ENCODE measurements around the gene HHEX.

Gene HHEX

DNA sequence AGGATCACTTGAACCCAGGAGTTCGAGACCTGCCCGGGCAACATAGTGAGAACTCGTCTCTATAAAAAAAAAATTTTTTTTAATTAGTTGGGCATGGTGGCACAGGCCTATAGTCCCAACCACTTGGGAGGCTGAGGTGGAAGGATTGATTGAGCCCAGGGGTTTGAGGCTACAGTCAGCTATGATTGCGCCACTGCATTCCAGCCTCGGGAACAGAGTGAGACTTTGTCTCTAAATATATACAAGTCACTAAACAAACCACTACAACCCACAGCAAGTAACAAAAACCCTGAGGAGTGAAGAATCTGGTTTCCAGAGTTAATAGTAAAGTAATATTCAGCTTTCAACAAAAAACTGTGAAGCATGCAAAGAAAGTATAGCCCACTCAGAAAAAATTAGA lies 32.7 kb upstream of the HHEX start:
- H3K4me3 ChIP-seq (replicated peaks in 1 of 2; ENCODE audit: low read depth in 2 of 2, low read length in 2 of 2): no peak overlapping the region
- peak in 1 of 2 donors; percentile 40 for DNase-seq (ENCODE audit: low read depth in 2 of 2)
- TF ChIP-seq, protein P1, sequence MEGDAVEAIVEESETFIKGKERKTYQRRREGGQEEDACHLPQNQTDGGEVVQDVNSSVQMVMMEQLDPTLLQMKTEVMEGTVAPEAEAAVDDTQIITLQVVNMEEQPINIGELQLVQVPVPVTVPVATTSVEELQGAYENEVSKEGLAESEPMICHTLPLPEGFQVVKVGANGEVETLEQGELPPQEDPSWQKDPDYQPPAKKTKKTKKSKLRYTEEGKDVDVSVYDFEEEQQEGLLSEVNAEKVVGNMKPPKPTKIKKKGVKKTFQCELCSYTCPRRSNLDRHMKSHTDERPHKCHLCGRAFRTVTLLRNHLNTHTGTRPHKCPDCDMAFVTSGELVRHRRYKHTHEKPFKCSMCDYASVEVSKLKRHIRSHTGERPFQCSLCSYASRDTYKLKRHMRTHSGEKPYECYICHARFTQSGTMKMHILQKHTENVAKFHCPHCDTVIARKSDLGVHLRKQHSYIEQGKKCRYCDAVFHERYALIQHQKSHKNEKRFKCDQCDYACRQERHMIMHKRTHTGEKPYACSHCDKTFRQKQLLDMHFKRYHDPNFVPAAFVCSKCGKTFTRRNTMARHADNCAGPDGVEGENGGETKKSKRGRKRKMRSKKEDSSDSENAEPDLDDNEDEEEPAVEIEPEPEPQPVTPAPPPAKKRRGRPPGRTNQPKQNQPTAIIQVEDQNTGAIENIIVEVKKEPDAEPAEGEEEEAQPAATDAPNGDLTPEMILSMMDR (IDR thresholded peaks at IDR 0.05; ENCODE audit: low read depth, low read length): no peak

DNA sequence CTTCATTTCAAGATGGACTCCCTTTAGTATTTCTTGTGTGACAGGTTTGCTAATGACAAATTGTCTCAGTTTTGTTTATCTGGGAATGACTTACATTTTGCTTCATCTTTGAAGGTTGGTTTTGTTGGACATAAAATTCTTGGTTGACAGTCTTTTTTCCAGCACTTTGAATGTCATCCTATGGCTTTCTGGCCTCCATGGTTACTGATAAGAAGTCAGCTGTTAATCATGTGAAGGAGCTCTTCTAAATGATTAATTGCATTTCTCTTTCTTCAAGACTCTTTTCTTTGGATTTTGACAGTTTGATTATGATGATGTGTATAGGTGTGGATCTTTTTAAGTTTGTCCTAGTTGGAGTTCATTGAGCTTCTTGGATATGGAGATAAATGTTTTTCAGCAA lies 26.9 kb upstream of the HHEX start:
- DNase-seq (ENCODE audit: low read depth in 2 of 2): no peak
- TF ChIP-seq, protein P1 (IDR thresholded peaks at IDR 0.05; ENCODE audit: low read depth, low read length): no peak
- no peak overlapping the region for H3K4me3 ChIP-seq (replicated peaks in 1 of 2; ENCODE audit: low read depth in 2 of 2, low read length in 2 of 2)

DNA sequence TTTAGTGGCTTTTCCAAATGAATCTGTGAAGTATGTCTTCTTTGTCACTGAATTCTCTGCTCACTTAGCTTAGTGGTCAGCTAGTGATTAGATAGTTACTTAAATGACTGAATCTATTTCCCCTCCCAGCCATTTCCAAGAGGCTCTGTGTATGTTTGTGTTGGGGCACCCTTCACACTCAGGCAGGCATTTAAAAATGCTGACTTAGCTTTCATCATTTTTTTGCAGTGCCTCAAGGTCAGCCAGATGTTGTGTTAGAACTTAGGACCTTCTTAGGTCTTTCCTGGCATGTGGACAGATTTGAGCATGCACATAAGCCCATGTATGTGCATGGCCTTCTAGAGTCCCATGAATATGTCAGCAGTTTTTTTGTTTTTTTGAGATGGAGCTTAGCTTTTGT lies 25.4 kb upstream of the HHEX start:
- H3K4me3 ChIP-seq (replicated peaks in 1 of 2; ENCODE audit: low read depth in 2 of 2, low read length in 2 of 2): no peak overlapping the region
- TF ChIP-seq, protein P1 (IDR thresholded peaks at IDR 0.05; ENCODE audit: low read depth, low read length): no peak
- no peak for DNase-seq (ENCODE audit: low read depth in 2 of 2)

DNA sequence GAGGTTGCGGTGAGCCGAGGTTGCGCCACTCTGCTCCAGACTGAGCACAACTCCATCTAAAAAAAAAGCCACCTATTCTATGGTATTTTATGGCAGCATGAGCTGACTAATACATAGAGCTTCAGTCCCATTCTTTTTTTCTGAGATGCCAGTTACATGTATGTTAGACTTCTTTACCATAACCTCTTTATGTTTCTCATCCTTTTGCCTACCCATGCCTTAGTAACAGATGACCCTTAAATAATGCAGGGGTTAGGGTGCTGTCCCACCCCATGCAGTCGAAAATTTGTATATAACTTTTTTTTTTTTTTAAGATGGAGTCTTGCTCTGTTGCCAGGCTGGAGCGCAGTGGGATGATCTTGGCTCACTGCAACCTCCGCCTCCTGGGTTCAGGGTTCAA lies 22.7 kb upstream of the HHEX start:
- TF ChIP-seq, protein P1 (IDR thresholded peaks at IDR 0.05; ENCODE audit: low read depth, low read length): no peak
- H3K4me3 ChIP-seq (replicated peaks in 1 of 2; ENCODE audit: low read depth in 2 of 2, low read length in 2 of 2): no peak overlapping the region
- DNase-seq (ENCODE audit: low read depth in 2 of 2): no peak

DNA sequence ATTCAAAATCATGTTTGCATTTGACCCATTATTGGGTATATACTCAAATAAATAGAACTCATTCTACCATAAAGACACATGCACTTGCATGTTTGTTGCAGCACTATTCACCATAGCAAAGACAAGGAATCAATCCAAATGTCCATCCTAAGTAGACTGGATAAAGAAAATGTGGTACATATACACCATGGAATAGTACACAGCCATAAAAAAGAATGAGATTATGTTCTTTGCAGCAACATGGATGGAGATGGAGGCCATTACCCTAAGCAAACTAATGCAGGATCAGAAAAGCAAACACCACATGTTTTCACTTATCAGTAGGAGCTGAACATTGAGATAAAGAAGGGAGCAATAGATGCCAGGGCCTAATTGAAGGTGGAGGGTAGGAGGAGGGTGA lies 12.0 kb upstream of the HHEX start:
- DNase-seq (ENCODE audit: low read depth in 2 of 2): no peak
- H3K4me3 ChIP-seq (replicated peaks in 1 of 2; ENCODE audit: low read depth in 2 of 2, low read length in 2 of 2): no peak overlapping the region
- TF ChIP-seq, protein P1 (IDR thresholded peaks at IDR 0.05; ENCODE audit: low read depth, low read length): no peak

DNA sequence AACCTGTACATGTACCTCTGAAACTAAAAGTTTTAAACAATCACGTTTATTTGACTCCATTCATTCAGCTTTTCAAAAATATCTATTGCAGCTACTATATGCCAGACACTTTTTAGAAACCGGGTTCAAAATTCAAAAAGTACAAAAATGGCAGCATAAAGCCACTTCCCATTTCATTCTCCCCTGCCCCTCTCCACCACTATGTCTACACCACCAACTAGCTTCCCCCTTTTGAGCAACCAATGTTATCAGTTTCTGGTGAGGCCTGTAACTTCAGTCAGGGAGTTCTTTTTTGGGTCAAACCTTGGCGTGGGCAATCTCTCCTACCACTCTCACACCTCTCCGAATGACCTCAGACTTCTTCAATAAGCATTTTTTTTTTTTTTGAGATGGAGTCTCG lies 11.5 kb upstream of the HHEX start:
- TF ChIP-seq, protein P1 (IDR thresholded peaks at IDR 0.05; ENCODE audit: low read depth, low read length): no peak

DNA sequence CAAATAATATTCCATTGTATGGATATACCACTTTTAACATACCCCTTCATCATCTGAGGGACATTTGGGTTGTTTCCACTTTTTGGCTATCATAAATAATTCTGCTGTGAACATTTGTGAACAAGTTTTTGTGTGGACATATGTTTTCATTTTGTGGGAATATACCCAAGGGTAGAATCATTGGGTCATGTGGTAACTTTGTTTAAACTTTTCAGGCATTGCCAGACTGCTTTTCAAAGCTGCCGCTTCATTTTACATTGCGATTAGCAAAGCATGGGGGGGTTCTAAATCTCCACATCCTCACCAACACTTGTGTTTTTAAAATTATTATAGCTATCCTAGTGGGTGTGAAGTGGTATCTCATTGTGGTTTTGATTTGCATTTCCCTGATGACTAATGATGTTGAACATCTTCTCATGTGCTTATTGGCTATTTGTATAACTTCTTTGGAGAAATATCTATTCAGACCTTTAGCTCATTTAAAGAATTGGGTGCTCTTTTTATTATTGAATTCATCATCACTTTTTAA lies 8.4 kb upstream of the HHEX start:
- TF ChIP-seq, protein P1 (IDR thresholded peaks at IDR 0.05; ENCODE audit: low read depth, low read length): no peak
- DNase-seq (ENCODE audit: low read depth in 2 of 2): no peak
- H3K4me3 ChIP-seq (replicated peaks in 1 of 2; ENCODE audit: low read depth in 2 of 2, low read length in 2 of 2): no peak overlapping the region

More for the DNA sequence above, 11.5 kb upstream of the HHEX start:
- H3K4me3 ChIP-seq (replicated peaks in 1 of 2; ENCODE audit: low read depth in 2 of 2, low read length in 2 of 2): no peak overlapping the region
- DNase-seq (ENCODE audit: low read depth in 2 of 2): no peak
